Lower leg skin (tissue), 3 donors: ENCODE measurements around the gene EPSTI1.

Experiments used
- POLR2A ChIP-seq, 2 donors: fragments of 450-650 bp; IDR thresholded peaks; one replicate each; pipeline ENCODE4 v1.6.1; 2016 to 2017; ENCODE audit warnings: antibody characterized with exemption in 2 of 2, mild to moderate bottlenecking in 1 of 2, moderate library complexity in 1 of 2
- TF ChIP-seq, protein P1 (sequence below), 3 donors: fragments of 450-650 bp; IDR thresholded peaks; one replicate each; pipeline ENCODE4 v1.5.1; 2016; ENCODE audit warnings: antibody characterized with exemption in 3 of 3, mild to moderate bottlenecking in 3 of 3, moderate library complexity in 2 of 3

DNA sequence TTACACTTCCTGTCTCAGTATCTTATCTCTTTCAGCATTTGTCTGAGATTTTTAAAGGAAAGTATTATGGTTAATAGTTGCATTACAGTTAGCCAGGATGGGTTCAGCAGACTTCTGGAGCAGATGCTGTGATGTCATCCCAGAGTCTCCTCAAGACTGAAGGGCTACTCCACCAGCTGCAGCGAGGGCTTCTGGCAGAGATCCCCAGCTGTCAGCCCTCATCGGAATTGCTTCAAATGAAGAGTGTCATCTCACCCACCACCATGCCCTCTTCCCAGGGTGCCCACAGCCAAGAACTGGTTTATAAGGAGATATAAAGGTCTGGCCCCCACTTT, 126.3 kb downstream of the EPSTI1 start:
- TF ChIP-seq, protein P1, sequence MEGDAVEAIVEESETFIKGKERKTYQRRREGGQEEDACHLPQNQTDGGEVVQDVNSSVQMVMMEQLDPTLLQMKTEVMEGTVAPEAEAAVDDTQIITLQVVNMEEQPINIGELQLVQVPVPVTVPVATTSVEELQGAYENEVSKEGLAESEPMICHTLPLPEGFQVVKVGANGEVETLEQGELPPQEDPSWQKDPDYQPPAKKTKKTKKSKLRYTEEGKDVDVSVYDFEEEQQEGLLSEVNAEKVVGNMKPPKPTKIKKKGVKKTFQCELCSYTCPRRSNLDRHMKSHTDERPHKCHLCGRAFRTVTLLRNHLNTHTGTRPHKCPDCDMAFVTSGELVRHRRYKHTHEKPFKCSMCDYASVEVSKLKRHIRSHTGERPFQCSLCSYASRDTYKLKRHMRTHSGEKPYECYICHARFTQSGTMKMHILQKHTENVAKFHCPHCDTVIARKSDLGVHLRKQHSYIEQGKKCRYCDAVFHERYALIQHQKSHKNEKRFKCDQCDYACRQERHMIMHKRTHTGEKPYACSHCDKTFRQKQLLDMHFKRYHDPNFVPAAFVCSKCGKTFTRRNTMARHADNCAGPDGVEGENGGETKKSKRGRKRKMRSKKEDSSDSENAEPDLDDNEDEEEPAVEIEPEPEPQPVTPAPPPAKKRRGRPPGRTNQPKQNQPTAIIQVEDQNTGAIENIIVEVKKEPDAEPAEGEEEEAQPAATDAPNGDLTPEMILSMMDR (IDR thresholded peaks at IDR 0.05), result no peak
- no peak for TF ChIP-seq POLR2A (IDR thresholded peaks at IDR 0.05)
